GM19240 (cell line): Measurements from ENCODE around the gene RNF135.
"Not testable (repeated sequence)": the region's sequence is repeated elsewhere in the genome, so short reads cannot be mapped to it uniquely, and the experiment has no call there.

Experiments used
- DNase-seq: peaks from one replicate; pipeline ENCODE4 v3.0.0; 2011; ENCODE audit warnings: low spot score; ENCODE audit not compliant: insufficient read length

RNF135 gene, protein sequence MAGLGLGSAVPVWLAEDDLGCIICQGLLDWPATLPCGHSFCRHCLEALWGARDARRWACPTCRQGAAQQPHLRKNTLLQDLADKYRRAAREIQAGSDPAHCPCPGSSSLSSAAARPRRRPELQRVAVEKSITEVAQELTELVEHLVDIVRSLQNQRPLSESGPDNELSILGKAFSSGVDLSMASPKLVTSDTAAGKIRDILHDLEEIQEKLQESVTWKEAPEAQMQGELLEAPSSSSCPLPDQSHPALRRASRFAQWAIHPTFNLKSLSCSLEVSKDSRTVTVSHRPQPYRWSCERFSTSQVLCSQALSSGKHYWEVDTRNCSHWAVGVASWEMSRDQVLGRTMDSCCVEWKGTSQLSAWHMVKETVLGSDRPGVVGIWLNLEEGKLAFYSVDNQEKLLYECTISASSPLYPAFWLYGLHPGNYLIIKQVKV

DNA sequence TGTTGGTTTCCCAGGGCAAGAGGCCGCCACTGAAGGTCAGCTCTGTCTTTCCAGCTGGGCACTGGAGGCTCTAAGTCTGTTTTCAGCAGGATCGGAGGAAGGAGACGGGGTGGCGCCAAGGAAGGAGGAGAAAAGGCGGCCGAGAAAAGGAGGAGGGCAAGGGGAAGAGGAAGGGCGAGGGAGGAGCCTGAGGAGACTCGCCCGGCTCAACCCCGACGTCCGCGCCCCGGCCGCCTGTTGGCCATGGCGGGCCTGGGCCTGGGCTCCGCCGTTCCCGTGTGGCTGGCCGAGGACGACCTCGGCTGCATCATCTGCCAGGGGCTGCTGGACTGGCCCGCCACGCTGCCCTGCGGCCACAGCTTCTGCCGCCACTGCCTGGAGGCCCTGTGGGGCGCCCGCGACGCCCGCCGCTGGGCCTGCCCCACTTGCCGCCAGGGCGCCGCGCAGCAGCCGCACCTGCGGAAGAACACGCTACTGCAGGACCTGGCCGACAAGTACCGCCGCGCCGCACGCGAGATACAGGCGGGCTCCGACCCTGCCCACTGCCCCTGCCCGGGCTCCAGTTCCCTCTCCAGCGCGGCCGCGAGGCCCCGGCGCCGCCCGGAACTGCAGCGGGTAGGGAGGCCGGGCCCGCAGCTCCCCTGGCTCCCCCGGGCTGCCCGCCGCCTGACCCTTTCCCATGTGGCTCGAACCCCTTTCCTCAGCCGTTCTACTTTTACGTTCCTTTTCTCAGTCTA, at the start of gene RNF135:
Gene RNF135, plus strand, starts transcription at position 209 of the 737 bp plus-strand sequence. Its CDS starts 35 bp downstream, at position 244.
- DNase-seq, result peak; percentile 67

DNA sequence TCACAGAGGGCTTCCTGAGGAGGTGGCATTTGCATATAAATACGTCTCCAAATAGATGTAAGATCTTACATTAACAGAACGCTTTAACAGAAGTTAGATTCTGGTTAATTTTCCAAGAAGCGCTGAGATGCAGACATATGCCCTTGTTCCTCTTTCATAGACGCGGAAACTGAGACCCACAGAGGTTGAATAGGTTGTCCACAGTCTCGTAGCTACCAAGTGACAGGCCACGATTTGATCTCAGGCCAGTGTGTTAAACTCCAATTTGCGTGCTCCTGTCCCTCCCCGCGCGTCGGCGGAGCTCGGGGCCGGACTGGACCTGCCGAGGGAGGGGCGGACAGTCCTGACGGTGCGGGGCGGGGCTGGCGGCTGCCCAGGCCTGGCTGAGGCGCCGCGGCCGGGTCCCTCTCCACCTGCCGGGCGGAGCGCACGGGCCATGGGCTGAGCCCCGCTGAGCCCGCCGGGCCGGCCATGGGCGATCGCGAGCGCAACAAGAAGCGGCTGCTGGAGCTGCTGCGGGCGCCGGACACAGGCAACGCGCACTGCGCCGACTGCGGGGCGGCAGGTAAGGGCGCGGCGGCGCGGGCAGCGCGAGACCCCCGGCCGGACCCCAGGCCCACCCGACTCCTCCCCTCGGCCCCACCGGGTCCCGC, 49.2 kb upstream of the RNF135 start, which contains the start of gene ADAP2:
Gene ADAP2, plus strand, starts transcription at position 402 of the 653 bp plus-strand sequence. Its CDS starts 70 bp downstream, at position 472.
- DNase-seq, result no peak

DNA sequence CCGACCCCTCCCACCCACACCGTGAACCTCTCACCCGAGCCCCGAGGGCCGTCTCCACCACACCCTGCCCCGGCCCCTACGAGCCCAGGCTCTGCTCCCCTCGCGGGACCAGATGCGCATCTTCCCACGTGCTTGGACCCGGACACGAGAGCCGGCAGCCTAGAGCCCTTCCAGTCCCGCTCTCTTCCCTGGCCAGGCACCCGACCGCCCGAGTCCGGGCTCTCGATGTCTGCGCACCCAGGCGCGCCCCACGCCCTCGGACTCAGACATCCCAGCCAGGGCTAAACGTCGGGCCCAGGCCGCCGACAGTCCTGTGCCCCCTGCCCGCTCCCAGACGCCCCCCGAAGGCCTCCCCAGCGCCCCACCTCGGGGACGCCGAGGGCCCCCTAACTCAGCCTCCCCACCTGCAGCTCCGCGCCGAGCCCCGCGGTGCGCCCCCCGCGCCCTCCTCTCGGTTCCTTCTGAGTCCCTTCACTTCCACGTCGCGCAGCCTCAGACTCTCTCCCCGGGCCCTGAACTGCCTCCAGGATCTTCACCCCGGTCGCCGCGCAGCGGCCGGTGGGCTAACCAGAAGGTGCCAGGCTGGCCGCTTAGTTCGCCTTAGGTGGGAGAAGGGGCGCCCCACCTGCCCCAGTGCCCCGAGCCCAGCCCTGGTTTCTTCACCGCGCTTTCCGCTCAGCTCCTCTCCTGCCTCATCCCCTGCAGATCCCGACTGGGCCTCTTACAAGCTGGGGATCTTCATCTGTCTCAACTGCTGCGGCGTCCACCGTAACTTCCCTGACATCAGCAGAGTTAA, 48.4 kb upstream of the RNF135 start:
- DNase-seq, result no peak

DNA sequence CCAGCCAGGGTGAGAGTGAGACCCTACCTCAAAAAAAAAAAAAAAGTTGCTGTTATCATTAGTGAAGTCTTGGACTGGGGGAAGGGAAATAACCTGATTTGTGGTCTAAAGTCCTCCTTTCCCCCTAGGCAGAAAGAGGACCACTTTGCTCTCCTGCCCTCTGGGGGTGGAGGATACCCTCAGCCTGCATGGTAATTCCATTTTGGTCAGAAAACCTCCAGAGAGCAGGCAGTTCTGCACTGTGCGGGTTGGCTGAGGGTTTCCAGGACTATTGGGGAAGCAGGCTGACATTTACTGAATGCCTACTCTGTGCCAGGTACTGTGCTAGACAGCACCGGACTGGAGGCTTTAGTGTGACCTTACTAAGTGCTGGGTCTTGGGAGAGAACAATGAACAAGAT, 46.5 kb upstream of the RNF135 start:
- no peak for DNase-seq

DNA sequence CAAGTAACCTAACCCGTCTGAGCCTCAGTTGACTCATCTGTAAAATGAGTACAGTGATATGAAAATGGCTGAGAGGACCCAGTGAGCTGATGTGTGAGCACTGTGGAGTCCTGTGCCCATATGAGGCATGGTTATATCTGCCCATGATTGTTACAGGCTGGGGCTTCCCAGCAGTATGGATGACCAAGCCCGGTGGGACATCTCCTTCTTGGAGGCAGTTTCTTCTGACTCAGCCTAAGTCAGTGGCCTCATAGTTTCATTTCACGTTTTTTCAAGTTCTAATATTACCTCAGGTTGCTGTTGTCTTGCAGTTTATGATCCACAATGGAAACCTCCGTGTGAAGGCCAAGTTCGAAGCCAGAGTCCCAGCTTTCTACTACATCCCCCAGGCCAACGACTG, 44.3 kb upstream of the RNF135 start:
- DNase-seq, result no peak

DNA sequence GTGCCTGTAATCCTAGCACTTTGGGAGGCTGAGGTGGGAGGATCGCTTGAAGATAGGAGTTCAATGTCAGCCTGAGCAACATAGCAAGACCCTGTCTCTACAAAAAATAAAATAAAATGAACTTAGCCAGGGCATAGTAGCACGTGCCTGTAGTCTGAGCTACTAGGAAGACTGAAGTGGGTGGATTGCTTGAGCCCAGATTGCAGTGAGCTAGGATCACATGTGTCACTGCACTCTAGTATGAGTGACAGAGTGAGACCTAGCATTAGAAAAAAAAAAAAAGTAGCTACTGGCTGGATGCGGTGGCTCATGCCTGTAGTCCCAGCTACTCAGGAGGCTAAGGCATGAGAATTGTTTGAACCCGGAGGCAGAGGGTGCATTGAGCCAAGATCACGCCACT, 43.1 kb upstream of the RNF135 start:
- no peak for DNase-seq

DNA sequence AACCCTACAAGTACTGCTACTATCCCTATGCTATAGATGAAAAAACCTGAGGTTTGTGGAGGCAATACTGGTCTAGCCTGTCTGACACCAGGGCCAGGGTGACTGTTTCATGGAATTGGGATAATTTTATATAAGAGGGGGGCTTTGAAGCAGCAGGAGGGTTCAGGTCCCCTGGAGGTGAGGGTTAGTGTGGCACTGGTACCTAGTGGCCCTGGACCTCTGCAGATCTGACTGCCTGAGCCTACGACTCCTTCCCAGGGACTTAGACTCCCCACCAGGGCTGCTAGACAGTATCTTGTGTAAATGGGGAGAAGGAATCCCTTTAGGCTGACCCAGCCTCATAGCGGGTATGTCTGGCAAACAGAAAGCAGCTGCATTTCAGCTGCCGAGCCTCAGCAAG, 42.3 kb upstream of the RNF135 start:
- DNase-seq, result no peak

DNA sequence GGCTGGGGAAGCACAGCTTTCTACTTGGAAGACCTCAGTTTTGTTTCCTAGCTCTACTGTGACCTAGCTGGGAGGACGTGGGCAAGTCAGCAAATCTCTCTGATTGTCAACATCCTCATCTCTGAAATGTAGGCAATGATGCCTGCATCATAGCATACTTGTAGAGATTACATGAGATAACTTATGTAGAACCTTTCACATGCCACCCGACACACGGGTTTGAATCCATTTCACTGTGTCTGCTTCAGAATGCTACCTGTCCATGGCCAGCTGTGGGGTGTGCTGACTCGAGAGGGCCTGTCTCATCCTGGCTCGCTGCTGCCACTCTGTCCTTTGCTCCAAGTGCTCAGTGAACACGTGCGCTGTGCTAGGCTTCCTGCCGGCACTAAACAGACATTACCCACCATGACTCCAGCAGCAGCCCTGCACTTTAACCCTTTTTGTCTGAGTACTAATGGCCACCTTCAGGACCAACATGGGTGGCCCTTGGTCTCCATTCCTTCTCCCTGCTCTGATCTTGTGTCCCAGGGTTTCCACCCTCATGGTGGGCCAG, 41.7 kb upstream of the RNF135 start:
- DNase-seq, result no peak

DNA sequence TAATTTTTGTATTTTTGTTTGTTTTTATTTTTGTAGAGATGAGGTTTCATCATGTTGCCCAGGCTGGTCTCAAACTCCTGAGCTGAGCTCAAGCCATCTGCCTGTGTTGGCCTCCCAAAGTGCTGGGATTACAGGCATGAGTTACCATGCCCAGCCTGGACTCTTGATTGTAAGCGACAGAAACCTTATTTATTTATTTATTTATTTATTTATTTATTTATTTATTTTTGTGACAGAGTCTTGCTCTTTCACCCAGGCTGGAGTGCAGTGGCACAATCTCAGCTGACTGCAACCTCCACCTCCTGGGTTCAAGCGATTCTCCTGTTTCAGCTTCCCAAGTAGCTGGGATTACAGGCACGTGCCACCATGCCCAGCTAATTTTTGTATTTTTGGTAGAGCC, 41.0 kb upstream of the RNF135 start:
- DNase-seq, result not testable (repeated sequence)

DNA sequence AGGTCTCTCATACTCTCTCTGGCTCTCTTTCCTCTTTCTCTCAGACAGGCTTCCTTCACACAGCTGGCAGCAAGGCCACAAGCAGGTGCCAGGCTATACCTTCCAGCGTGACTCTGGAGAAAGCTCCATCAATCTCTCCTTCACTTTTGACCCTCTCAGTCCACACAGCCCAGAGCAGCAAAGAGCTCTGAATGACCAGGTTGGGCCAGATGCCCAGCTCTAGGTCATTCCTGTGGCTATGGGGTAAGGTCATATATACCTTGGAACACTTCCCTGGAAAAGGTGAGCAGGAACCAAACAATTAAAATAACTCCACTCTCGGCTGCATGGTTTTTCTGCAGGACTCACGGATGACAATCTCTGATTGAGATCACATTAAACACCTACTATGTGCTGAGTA, 40.3 kb upstream of the RNF135 start:
- no peak for DNase-seq

DNA sequence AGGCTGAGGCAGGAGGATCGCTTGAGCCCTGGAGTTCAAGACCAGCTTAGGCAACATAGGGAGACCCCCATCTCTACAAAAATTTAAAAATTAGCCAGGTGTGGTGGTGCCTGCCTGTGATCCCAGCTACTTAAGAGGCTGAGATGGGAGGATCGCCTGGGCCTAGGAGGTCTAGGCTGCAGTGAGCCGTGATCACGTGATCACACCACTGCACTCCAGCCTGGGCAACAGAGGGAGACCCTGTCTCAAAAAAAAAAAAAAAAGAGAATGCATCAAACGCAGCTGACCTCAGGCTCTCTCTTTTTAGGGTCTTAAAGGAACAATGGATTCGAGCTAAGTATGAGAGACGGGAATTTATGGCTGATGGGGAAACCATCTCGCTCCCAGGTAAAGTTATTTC, 39.3 kb upstream of the RNF135 start:
- not testable (repeated sequence) for DNase-seq

DNA sequence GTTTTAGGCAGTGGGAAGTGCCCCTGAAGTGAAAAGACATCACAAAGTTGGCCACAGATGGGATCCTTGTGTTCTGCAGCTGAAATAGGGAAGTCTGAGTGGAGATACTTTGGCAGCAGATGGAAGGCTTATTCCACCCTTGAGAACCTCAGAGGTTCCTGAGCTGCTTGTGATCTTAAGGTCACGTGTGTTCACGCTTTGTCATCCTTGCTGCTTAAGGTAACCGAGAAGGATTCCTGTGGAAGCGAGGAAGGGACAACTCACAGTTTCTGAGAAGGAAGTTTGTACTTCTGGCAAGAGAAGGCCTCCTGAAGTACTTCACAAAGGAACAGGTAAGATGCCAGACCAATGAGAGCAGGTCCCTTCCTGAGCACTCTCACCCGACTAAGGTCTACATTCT, 36.9 kb upstream of the RNF135 start:
- no peak for DNase-seq

DNA sequence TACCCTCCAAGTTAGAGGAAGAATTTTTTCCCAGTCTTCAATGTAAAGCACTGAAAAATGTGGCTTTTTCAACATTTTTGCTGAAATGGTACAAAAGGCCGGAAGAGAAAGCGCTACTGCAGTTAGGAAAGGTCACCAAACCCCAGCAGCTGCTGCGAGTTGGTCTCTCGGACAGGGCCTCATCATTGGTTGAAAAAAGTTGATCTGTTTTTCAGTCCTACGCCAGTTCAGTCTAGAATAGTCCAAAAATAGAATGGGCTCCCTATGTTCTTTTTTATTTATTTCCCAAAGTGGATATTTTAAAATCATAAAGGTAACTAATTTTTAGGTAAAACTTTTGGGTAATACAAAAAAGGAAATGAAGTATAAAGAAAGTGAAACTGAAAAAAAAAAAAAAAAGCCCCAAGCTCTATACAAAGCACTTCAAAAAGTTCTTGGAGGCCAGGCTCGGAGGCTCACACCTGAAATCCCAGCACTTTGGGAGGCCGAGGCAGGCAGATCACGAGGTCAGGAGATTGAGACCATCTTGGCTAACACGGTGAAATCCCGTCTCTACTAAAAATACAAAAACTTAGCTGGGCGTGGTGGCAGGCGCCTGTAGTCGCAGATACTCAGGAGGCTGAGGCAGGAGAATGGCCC, 31.7 kb upstream of the RNF135 start:
- DNase-seq, result peak; percentile 59

DNA sequence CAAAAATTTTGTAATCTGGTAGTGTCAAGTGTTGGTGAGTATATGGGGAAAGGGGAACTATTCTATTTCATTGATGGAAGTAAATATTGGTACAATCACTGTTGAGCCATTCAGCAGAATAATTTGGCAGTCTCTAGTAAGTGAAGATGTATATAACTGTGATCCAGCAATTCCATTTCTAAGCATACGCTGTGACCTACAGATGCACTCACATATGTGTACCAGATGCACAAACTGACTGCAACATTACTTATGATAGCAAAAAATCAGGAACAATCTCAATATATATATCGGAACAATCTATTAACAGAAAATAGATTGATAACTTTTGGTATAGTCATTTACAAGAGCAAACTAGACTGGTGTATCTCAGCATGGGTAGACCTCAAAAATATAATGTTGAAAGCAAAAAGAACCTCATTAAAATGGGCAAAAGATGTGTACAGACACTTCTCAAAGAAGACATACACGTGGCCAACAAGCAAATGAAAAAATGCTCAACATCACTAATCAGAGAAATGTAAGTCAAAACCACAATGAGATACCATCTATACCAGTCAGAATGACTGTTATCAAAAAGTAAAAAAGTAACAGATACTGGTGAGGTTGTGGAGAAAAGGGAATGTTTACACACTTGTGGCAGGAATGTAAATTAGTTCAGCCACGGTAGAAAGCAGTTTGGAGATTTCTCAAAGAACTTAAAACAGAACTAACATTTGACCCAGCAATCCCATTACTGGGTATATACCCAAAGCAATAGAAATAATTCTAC, 28.3 kb upstream of the RNF135 start:
- no peak for DNase-seq

DNA sequence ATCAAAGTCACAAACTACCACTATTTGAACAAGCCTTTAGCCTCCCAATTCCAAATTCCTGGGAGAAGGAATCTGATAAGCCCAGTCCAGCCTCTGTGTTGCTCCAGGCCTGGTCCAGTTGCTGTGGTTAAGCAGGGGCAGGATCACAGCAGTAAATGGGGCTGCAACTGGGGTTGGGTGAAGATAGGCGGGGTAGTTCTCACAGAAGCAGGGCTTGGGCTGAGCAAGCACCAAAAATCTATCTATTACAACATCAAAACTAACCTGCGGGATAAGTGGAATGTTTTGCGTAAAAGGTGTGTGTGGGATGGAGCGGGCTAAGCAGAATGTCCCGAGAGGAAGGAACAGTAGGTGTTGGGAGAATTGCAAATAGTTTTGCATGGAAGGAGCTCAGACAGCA, 23.0 kb upstream of the RNF135 start:
- DNase-seq, result no peak

DNA sequence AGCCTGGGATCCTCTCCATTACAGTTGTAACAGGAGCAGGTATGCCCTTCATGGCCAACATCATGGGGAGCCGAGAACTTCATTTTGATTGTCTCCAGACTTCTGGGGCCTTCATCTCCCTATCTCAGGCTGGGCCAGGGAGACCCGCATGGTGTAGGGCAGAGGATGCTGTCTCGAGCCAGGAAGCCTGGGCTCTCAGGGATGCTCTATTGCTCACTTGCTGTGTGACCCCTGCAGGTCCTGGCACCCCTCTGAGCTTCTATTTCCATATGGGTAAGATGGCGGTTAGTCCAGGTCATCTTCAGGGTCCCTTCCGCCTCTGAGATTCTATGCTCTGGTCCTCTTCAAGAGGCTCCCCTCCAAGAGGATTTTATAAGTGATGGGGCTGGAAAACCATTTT, 20.6 kb upstream of the RNF135 start:
- DNase-seq, result no peak

DNA sequence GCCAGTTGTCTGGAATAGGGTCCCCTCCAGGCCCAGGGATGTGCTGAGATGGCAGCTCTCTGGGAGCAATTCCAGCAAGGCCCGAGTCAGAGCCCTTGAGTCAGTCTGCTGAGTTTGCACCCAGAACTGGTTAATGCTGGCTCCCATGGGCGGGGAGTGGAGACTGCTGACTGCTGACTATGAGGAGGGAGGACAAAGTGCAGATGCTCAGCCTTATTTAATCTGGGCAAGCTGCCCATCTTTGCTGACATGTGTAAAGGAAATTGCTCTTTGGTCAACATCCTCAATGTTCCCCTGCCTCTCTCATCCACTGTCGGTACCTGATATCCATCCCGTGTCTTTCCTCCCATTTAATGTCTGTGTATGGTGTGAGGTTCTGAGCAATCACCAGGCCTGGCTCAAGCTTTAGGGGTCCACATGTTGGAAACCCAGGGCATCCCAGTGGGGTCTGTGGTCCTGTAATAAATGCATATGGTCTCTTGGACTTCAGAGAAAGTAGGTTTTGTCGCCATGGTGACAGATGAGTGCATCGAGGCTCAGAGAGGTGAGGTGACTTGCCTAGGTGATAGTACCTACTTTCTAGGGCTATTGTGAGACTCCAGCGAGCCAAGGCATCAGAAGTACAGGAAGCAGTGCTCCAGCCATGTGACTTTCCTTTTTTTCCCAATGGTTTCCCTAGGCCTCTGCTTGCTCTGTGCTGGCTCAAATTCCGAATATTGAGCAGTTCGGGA, 20.0 kb upstream of the RNF135 start:
- DNase-seq, result no peak

DNA sequence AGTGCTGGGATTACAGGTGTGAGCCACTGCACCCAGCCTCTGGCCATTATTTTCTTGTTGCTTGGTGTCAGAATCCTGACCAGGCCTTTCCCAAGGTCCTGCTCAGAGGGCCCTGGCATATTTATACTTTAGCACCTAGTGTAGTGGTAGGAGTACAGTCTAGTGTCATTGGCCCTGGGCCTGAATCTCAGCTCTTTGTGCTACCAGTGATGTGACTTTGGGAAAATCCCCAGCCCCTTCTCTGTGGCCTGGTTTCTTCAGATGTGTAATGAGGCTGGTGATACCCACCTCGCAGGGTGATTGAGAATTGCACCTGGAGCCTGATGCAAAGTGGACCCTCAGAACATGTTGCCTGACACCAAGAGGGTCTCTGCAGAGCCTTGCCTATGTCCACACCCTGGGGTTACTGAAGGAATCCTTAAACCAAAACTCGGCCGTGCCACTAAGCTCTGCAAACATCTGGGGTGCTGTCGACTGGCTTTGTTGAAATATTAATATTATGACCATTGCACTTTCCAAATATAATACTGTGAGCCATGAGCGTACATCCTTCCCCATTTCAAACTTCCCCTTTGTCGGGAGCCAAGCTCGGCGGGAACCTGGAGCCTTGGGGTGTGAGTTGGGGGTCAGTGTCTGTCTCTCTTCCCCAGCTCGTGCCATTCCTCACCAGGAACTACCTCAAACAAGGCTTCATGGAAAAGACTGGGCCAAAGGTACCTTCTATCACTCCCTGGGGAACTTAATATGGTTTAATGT, 18.0 kb upstream of the RNF135 start:
- DNase-seq, result no peak
